ENCODE results near the gene LRP1B. TPM values are rescaled to one million over a fixed set of nuclear protein-coding genes. Genes with fewer than 3 reads are reported as not detected.

The LRP1B gene
- total RNA-seq, 8 experiments from 2014 or later, result 0.04 to 31.2 (median 11.5) TPM

DNA sequence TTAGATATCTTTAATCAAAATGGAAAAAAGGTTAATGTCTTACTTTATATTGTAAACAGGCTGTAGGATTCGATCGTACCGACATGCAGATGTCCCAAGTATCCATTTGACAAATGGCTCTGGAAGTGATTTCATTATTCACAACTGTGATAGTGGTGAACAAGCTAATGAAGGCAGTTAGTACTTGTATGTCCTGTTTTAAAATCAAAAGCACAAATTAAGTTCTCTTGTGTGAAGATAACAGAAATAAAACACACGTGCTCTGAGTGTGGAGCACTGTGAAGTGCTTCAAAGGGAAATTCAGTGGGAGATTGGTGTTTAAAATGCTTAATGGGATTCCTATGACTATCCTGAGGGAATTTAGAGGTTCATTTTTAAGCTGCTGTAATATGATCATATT, 8.6 kb upstream of the LRP1B start:
- no peak overlapping the region for H3K27ac ChIP-seq
- no peak overlapping the region for H3K4me3 ChIP-seq
- ATAC-seq (replicated peaks in 6 of 8), result no peak
- WGBS, 10 experiments, result 0 to 83% (median 60%) methylated on average over 1 to 4 of the region's 4 CpGs; no CpG with 5 or more reads in 1 of the 10 experiments
- in situ Hi-C loops (cut with MboI; ENCODE audit: low pct_unique_long_range_greater_than_20kb in 2 of 9, low sequenced_read_pairs in 9 of 9, unreplicated experiment in 9 of 9), result loop anchor here in 1 of 9 experiments (25.0 kb wide), 1 partner anchor 848 kb away; no protein-coding TSS in a partner anchor
- H3K4me1 ChIP-seq (replicated peaks in 1 of 2), result peaks cover 0 to 5% of the 10 kb centered on the region in 2 donors

DNA sequence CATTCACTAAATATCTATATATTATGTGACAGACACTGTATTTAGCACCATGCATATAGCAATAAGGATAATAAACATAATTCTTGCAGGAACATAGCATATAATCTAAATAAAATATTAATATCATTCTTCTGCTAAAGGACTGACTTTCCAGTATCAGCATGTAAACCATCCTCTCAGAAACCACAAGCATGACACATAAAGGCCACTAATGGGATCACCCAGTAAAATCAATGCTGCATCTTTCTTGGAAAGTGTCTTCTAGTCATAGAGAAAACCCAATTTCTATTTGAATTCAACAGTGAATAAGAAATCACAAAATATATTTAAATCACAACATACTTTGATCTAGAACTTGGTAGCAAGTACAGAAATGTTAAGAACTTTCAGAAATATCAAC, 5.8 kb upstream of the LRP1B start:
- in situ Hi-C loops (cut with MboI; ENCODE audit: low pct_unique_long_range_greater_than_20kb in 2 of 9, low sequenced_read_pairs in 9 of 9, unreplicated experiment in 9 of 9), result loop anchor here in 1 of 9 experiments (25.0 kb wide), 1 partner anchor 851 kb away; no protein-coding TSS in a partner anchor
- no peak overlapping the region for H3K27ac ChIP-seq
- H3K4me3 ChIP-seq, result no peak overlapping the region
- ATAC-seq (replicated peaks in 6 of 8), result no peak
- peaks cover 5 to 6% of the 10 kb centered on the region in 2 donors for H3K4me1 ChIP-seq (replicated peaks in 1 of 2)

GRCh38 chr2:142134911-142135310, 4.1 kb upstream of the LRP1B start:
- 17 to 100% (median 74%) methylated on average over 1 to 3 of the region's 3 CpGs; no CpG with 5 or more reads in 2 of the 10 experiments for WGBS, 10 experiments
- peak in 1 of 8 experiments; percentile 11 for ATAC-seq (replicated peaks in 6 of 8)
- Histone ChIP-seq H3K4me3 (no peak overlapping the region), H3K4me1 (replicated peaks in 1 of 2) (peaks cover 5 to 6% of the 10 kb centered on the region in 2 donors), H3K27ac (no peak overlapping the region)
- in situ Hi-C loops (cut with MboI; ENCODE audit: low pct_unique_long_range_greater_than_20kb in 2 of 9, low sequenced_read_pairs in 9 of 9, unreplicated experiment in 9 of 9), result loop anchor here in 1 of 9 experiments (25.0 kb wide), 1 partner anchor 852 kb away; no protein-coding TSS in a partner anchor

- peak overlapping the region; percentile 39 to 62 for H3K27ac ChIP-seq
- H3K4me1 ChIP-seq (replicated peaks in 1 of 2), result peaks cover 5 to 6% of the 10 kb centered on the region in 2 donors
- peak overlapping the region; percentile 49 to 73 (median 60) for H3K4me3 ChIP-seq
- in situ Hi-C loops (cut with MboI; ENCODE audit: low pct_unique_long_range_greater_than_20kb in 2 of 9, low sequenced_read_pairs in 9 of 9, unreplicated experiment in 9 of 9), result loop anchor here in 1 of 9 experiments (25.0 kb wide), 1 partner anchor 857 kb away; no protein-coding TSS in a partner anchor
- WGBS, 10 experiments, result 0 to 15% (median 3%) methylated on average over 1 to 47 of the region's 68 CpGs; no CpG with 5 or more reads in 3 of the 10 experiments
- peak; percentile 68 to 91 (median 88) for ATAC-seq (replicated peaks in 6 of 8)
Measured at GRCh38 chr2:142130111-142131009, 456 bp downstream of the LRP1B start.

GRCh38 chr2:142128105-142128504, 2.7 kb downstream of the LRP1B start:
- ATAC-seq (replicated peaks in 6 of 8), result no peak
- WGBS, 10 experiments, result 52 to 100% (median 92%) methylated on average over 1 to 5 of the region's 5 CpGs
- H3K4me3 ChIP-seq, result peak overlapping the region in 3 of 5 donors; percentile 9 to 66 (median 58)
- no peak overlapping the region for H3K27ac ChIP-seq
- peaks cover 0 to 6% of the 10 kb centered on the region in 2 donors for H3K4me1 ChIP-seq (replicated peaks in 1 of 2)
- in situ Hi-C loops (cut with MboI; ENCODE audit: low pct_unique_long_range_greater_than_20kb in 2 of 9, low sequenced_read_pairs in 9 of 9, unreplicated experiment in 9 of 9), result loop anchor here in 1 of 9 experiments (25.0 kb wide), 1 partner anchor 859 kb away; no protein-coding TSS in a partner anchor

DNA sequence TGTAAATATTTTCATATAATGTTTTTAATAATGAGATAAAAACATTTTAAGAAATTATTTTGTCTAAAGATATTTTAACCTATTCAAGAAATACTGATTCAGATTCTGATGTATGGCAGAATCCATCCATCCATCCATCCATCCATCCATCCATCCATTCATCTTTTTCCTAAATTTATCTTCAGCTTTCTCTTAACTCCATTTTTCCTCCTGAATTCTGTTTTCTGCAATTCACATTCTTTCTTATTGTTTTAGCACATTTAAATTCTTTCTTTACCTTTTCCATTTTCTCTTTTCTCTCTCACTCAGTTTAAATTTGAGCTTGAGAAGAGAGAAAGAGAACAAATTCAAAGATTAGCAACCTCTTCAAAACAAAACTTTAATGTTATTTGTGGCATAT, 3.6 kb downstream of the LRP1B start:
- H3K4me3 ChIP-seq, result peak overlapping the region in 2 of 5 donors; percentile 1 to 66
- no peak for ATAC-seq (replicated peaks in 6 of 8)
- no peak overlapping the region for H3K27ac ChIP-seq
- H3K4me1 ChIP-seq (replicated peaks in 1 of 2), result peaks cover 0 to 6% of the 10 kb centered on the region in 2 donors
- in situ Hi-C loops (cut with MboI; ENCODE audit: low pct_unique_long_range_greater_than_20kb in 2 of 9, low sequenced_read_pairs in 9 of 9, unreplicated experiment in 9 of 9), result loop anchor here in 1 of 9 experiments (25.0 kb wide), 1 partner anchor 860 kb away; no protein-coding TSS in a partner anchor

- H3K27ac ChIP-seq, result no peak overlapping the region
- no peak overlapping the region for H3K4me3 ChIP-seq
- no peak for ATAC-seq (replicated peaks in 6 of 8)
- in situ Hi-C loops (cut with MboI; ENCODE audit: low pct_unique_long_range_greater_than_20kb in 2 of 9, low sequenced_read_pairs in 9 of 9, unreplicated experiment in 9 of 9), result loop anchor here in 1 of 9 experiments (25.0 kb wide), 1 partner anchor 863 kb away; no protein-coding TSS in a partner anchor
- H3K4me1 ChIP-seq (replicated peaks in 1 of 2), result no peaks in the 10 kb centered on the region
Measured at GRCh38 chr2:142124706-142125105, 6.1 kb downstream of the LRP1B start.

- in situ Hi-C loops (cut with MboI; ENCODE audit: low pct_unique_long_range_greater_than_20kb in 2 of 9, low sequenced_read_pairs in 9 of 9, unreplicated experiment in 9 of 9), result no loop called here
- ATAC-seq (replicated peaks in 6 of 8), result no peak
- H3K4me1 ChIP-seq (replicated peaks in 1 of 2), result no peaks in the 10 kb centered on the region
- H3K4me3 ChIP-seq, result no peak overlapping the region
- no peak overlapping the region for H3K27ac ChIP-seq
Measured at GRCh38 chr2:142119347-142119746, 11.5 kb downstream of the LRP1B start.

DNA sequence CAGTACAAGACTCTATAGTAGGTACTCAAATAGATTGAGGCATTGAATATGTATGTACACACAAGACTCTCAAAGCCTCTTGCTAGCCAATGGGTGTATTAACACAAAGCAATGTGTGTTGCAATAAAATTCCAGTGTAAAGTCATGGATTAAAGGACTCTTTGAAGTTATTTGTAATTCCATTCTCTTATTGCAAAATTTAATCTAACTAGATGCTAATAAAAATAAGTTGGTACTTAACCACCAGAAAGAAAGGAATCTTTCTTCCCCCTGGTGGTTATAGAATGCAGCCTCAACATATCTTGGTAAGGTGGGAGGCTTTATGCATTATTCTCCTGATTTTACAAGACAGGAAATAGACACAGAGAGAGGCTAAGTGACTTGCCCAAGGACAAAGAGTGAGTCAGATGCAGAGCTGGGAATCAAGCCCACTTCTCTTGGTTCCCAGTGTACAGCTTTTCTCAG, 18.0 kb downstream of the LRP1B start:
- H3K27ac ChIP-seq, result no peak overlapping the region
- ATAC-seq (replicated peaks in 6 of 8), result peak in 3 of 8 experiments; percentile 36 to 92 (median 68)
- no peak overlapping the region for H3K4me3 ChIP-seq
- in situ Hi-C loops (cut with MboI; ENCODE audit: low pct_unique_long_range_greater_than_20kb in 2 of 9, low sequenced_read_pairs in 9 of 9, unreplicated experiment in 9 of 9), result no loop called here
- H3K4me1 ChIP-seq (replicated peaks in 1 of 2), result no peaks in the 10 kb centered on the region

GRCh38 chr2:142104134-142104758, 26.6 kb downstream of the LRP1B start:
- ATAC-seq (replicated peaks in 6 of 8), result no peak
- Histone ChIP-seq H3K27ac (no peak overlapping the region), H3K4me3 (no peak overlapping the region), H3K4me1 (replicated peaks in 1 of 2) (no peaks in the 10 kb centered on the region)
- WGBS, 10 experiments, result 38 to 100% (median 84%) methylated on average over 1 to 2 of the region's 2 CpGs; no CpG with 5 or more reads in 2 of the 10 experiments
- in situ Hi-C loops (cut with MboI; ENCODE audit: low pct_unique_long_range_greater_than_20kb in 2 of 9, low sequenced_read_pairs in 9 of 9, unreplicated experiment in 9 of 9), result no loop called here

DNA sequence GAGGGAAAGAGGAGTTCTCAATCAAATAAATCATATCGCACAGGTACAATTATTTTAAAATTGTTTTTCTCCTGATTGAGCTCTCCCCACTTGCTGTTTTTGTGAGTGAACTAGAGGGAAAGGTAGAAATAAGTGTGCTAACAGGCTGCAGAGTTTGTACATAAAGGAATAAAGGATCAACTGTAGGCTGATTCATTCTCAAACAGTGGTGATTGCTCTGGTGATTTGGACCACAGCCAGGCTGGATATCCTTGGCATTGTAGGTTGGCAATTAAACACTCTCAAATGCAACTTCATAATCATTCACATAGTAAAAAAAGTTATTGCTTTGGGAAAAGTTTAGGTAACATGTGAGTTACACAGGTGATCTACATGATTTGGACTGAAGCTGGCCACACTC, 29.8 kb downstream of the LRP1B start:
- in situ Hi-C loops (cut with MboI; ENCODE audit: low pct_unique_long_range_greater_than_20kb in 2 of 9, low sequenced_read_pairs in 9 of 9, unreplicated experiment in 9 of 9), result no loop called here
- Histone ChIP-seq H3K27ac (no peak overlapping the region), H3K4me1 (replicated peaks in 1 of 2) (no peaks in the 10 kb centered on the region), H3K4me3 (no peak overlapping the region)
- ATAC-seq (replicated peaks in 6 of 8), result peak in 1 of 8 experiments; percentile 74
- WGBS, 10 experiments, result 83 to 100% (median 93%) methylated on average over 1 of the region's 1 CpG; no CpG with 5 or more reads in 1 of the 10 experiments

GRCh38 chr2:142100139-142100873, 30.5 kb downstream of the LRP1B start:
- in situ Hi-C loops (cut with MboI; ENCODE audit: low pct_unique_long_range_greater_than_20kb in 2 of 9, low sequenced_read_pairs in 9 of 9, unreplicated experiment in 9 of 9), result no loop called here
- ATAC-seq (replicated peaks in 6 of 8), result no peak
- no peaks in the 10 kb centered on the region for H3K4me1 ChIP-seq (replicated peaks in 1 of 2)
- no peak overlapping the region for H3K27ac ChIP-seq
- H3K4me3 ChIP-seq, result no peak overlapping the region
- 20 to 100% (median 82%) methylated on average over 1 to 4 of the region's 4 CpGs; no CpG with 5 or more reads in 3 of the 10 experiments for WGBS, 10 experiments
